PFSK-1 (cell line): ENCODE results near the gene ARL14EP.

ENCODE experiments used
- FOXP2 ChIP-seq: optimal IDR thresholded peaks from 2 replicates; pipeline ENCODE3; 2011; ENCODE audit warnings: borderline replicate concordance, control low read depth, inconsistent platforms; ENCODE audit not compliant: insufficient read depth; ENCODE audit errors: extremely low read length, extremely low read depth
- POLR2AphosphoS5 ChIP-seq: IDR thresholded peaks from 2 replicates; pipeline ENCODE4 v1.6.1; 2012; ENCODE audit warnings: low read depth, mild to moderate bottlenecking, control low read depth, low read length, moderate library complexity
- SIN3A ChIP-seq: IDR thresholded peaks from 2 replicates; pipeline ENCODE4 v1.6.1; 2012; ENCODE audit warnings: mild to moderate bottlenecking, low read length, moderate library complexity, borderline replicate concordance; ENCODE audit not compliant: insufficient read depth
- TAF1 ChIP-seq: IDR thresholded peaks from 2 replicates; pipeline ENCODE4 v1.6.1; 2012; ENCODE audit warnings: low read length, control low read depth, borderline replicate concordance; ENCODE audit not compliant: insufficient read depth
- TF ChIP-seq, protein P1 (sequence below), 2 experiments: IDR thresholded peaks; 2 replicates each; pipeline versions ENCODE4 v1.6.1 to v1.8.0; 2011 to 2012; ENCODE audit warnings: low read depth in 2 of 2, low read length in 2 of 2, control low read depth in 1 of 2, inconsistent platforms in 1 of 2, mild to moderate bottlenecking in 1 of 2, moderate library complexity in 1 of 2; ENCODE audit not compliant: insufficient read depth in 1 of 2

DNA sequence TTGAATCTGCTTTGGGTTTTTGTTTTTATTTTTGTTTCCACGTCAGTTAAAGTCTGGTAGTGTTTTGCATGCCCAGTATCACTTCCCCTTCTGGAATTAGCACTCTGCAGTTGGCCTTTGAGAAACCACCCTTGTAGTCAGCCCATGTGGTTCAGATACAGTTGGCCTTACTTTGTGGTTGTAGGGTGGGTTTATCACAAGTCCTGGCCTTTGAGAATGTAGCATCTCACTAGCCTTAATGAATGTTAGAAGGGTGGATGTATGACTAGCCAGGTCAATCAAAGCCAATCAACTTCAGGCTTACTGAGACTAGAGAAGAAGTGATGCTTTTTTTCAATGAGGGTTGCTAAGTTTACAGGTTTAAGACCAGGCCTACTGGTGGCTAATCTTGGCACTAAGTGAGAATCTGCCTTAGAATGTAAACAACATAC lies 19.8 kb downstream of the ARL14EP start:
- TF ChIP-seq, protein P1, sequence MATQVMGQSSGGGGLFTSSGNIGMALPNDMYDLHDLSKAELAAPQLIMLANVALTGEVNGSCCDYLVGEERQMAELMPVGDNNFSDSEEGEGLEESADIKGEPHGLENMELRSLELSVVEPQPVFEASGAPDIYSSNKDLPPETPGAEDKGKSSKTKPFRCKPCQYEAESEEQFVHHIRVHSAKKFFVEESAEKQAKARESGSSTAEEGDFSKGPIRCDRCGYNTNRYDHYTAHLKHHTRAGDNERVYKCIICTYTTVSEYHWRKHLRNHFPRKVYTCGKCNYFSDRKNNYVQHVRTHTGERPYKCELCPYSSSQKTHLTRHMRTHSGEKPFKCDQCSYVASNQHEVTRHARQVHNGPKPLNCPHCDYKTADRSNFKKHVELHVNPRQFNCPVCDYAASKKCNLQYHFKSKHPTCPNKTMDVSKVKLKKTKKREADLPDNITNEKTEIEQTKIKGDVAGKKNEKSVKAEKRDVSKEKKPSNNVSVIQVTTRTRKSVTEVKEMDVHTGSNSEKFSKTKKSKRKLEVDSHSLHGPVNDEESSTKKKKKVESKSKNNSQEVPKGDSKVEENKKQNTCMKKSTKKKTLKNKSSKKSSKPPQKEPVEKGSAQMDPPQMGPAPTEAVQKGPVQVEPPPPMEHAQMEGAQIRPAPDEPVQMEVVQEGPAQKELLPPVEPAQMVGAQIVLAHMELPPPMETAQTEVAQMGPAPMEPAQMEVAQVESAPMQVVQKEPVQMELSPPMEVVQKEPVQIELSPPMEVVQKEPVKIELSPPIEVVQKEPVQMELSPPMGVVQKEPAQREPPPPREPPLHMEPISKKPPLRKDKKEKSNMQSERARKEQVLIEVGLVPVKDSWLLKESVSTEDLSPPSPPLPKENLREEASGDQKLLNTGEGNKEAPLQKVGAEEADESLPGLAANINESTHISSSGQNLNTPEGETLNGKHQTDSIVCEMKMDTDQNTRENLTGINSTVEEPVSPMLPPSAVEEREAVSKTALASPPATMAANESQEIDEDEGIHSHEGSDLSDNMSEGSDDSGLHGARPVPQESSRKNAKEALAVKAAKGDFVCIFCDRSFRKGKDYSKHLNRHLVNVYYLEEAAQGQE (IDR thresholded peaks at IDR 0.05; ENCODE audit: insufficient read depth in 1 of 2, low read depth in 2 of 2, low read length in 2 of 2), result no peak
- TF ChIP-seq POLR2AphosphoS5 (no peak), TAF1 (no peak), SIN3A (no peak), FOXP2 (no peak)
